Glomerular visceral epithelial cell (primary cell): ENCODE measurements around the gene THY1.
"Not testable (repeated sequence)": the region's sequence is repeated elsewhere in the genome, so short reads cannot be mapped to it uniquely, and the experiment has no call there.

Experiments
- DNase-seq: peaks from one replicate; pipeline ENCODE4 v3.0.0-alpha.2; 2016; ENCODE audit errors: extremely low spot score

The THY1 gene

DNA sequence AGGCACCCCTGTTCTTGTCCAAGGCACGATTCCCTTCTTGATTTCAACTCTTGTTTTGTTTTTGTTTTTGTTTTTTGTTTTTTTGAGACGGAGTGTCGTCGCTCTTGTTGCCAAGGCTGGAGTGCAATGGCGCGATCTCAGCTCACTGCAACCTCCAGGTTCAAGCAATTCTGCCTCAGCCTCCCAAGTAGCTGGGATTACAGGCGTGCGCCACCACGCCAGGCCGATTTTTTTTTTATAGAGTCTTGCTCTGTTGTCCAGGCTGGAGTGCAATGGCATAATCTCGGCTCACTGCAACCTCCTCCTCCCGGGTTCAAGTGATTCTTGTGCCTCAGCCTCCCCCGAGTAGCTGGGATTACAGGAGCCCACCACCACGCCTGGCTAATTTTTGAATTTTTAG is 40.5 kb downstream of the THY1 start:
- DNase-seq: not testable (repeated sequence)

DNA sequence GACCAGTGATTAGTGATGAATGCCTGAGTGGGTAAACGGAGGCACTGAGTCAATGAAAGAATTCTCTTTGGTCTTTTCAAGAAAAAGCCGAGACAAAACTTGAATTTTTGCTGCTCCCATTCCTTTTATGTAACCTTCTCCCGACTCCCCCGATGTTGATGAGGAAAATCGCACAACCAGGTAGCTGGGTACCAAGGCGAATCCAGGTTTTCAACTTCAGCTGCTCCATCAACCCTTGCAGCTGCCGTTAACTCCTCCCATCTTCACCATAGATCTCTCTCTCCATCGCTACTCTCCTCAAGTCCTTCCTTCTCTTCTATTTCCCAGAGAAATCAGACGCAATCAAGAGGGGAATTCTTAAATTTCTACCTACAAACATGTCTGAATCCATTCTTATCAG is 40.9 kb downstream of the THY1 start:
- DNase-seq: no peak

DNA sequence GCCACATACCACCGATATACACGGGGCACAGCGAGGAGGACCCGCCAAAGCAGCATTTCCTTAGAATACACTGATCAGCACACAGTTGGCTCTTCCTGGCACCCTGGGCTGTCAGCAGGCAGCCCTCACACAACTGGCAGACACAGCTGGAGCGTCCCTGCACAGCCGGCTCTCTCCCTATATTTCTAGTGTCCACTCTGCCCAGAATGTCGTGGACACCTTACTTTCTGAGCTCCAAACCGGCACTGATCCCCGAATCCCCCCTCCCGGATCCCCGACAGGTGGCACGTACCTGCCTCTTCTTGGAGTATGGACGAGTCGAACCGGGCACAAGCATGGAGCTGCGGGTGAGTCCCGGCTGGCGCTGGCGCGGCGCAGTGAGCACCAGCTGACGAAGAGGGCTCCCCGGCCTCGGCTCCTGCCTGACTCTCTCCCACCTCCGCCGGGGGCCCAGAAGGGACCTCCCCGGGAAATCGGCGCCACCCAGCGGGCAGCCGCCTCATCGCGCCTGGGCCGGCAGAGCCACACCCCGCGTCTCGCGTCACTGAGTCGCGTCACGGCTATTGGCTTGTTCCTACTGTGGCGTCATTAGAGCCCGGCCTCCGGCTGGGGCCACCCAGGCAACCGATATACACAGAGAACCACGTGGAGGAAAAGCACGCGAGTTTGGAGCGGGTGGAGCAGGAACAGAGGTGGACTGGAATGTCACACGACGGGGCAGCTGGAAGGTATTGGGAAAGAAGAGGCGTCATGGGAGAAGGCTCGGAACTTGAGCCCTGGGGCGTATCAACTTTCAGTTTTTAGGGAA is 41.6 kb downstream of the THY1 start, which contains the start of gene USP2:
USP2 (minus strand) TSS at position 510 of the 808 bp plus-strand sequence. CDS start 8,210 bp downstream, outside the sequence.
- DNase-seq: peak; percentile 94

DNA sequence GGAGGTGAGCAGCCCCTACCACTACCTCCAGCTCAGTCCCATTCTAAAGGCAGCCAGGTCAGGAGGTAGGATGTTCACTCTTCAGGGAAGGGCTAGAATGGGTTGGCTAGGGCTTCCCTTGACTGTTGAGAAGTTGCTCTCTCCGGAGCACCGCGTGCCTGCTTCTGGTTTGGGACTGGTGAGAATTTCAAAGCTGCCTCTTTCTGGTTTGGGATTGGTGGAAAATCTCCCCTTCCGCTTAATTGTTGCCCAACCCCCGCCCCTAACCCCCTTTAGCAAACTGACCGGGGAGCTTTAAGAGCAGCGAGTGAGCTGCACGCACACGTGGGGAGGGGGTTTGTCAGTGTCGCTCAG is 42.2 kb downstream of the THY1 start:
- no peak for DNase-seq

DNA sequence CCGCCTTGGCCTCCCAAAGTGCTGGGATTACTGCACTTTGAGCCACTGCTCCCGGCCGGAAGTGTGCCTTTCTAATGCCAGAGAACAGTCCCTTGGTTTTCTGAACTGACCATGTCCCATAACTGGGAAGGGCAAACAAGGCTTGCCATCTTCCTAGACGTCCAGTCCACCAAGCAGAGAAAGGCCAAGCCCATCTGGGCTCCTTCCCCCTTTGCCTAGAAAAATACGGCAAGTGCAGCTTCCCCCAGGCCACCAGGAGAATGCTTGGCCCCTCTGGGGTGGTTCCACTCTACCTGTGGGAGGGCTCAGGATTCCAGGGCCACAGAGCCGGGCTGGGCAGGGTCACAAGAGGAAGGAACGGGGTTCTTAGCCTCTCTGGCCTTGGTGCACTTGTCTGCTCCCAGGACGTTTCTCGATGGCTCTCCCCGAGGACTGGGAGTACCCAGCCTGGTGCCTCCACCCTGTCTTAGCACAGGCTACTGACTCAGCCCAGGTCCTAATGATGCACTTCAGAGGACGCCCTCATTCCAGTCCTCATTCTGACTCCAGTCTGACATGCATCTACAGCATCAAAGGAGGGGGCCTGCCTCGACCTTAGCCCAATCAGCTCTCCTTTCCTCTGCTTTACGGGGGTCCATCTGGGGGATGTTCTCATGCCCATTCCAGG is 42.7 kb downstream of the THY1 start:
- DNase-seq: no peak

DNA sequence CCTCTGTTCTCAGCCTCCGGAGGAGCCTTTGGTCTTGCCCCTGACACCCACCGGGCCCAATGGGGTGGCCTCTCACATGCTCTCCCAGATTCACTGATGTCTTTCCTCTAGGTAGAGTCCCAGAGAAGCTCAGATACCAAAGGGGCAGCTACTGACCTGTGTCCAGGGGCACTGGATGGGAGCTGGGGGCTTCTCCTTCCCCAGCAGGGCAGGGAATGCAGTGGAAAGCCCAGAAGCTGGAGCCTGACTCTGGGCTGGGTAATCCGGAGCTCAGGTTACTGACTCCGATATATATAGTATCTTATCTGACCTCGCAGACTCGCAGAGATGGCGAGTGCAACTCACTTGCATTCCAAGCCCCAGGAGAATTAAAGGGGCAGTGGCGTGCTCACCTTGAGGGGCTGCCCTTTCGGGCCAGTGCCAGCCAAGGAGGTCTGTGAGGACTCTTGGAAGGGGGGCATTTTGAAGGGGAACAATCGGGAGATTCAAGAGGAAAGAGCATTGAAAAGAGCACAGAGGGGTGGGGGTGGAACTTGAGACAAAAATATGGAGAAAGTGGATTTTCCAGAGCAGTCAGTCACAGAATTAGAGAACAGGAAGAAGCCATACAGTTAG is 44.0 kb downstream of the THY1 start:
- DNase-seq: no peak

DNA sequence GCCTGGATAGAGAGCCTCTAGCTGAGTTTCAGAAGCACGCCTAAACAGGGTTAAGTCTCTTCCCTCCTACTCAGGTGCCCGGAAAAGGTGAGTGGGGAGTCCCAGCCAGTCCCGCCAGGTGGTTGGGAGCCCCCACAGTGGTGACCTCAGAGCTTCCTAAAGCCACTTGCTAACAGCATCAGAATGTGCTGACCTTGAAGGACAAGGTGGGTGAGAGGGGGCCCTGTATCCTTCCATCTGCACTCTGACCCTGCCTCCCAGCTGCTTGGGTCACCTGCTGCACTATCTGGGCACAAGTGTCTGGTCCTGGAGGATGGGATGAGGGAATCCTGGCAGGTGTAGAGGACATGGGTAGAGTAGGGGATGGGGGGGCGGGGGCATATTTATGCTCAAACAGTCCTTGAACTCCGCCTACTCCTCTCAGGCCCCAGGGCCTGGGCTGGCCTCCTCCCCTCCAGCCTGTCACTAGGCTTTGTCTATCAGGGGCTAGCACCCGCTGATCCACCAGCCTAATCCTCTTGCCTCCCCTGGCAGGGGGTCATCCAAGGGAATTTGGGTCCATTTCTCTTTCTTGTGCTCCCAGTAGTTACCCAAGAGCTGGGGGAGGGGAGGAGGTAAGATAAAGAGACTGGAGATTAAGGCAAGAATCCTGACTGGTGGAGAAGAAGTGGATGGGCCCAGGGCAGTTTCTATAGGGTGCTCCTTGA is 44.9 kb downstream of the THY1 start:
- no peak for DNase-seq

DNA sequence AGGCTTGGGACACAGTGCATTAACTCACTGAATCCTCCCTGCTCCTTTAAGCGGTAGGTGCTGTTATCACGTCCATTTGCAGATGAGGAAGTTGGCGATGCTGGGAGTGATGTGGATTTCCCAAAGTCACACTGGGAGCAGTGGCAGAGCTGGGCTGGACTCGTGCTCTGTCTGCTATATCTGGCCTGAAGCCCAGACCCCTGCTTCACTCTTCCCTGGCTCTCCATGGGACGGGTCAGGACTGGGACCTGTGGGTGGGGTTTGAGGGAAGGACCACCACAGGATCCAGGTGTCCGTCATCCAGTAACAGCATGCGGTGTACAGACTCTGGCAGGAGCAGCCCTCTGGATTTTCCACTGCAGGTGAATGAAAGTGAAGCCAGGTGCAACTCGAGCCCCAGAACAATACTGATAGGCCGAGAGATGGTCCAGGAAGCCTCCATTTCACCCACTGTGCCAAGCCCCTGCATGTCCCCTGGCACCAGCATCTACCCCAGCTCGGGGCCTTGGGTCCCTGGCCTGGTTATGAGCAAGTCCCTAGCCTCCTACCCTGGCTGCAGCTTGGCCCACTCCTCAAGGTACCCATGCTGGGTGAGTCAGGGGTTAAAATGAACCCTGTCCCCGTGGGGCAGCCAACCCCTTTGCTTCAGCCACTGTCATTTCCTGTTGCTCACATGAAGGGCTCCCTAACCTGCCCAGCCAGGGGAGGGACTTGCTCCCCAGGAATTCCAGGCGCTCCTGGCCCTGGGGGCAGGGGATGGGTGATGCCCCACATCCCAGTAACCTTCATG is 45.7 kb downstream of the THY1 start:
- no peak for DNase-seq

DNA sequence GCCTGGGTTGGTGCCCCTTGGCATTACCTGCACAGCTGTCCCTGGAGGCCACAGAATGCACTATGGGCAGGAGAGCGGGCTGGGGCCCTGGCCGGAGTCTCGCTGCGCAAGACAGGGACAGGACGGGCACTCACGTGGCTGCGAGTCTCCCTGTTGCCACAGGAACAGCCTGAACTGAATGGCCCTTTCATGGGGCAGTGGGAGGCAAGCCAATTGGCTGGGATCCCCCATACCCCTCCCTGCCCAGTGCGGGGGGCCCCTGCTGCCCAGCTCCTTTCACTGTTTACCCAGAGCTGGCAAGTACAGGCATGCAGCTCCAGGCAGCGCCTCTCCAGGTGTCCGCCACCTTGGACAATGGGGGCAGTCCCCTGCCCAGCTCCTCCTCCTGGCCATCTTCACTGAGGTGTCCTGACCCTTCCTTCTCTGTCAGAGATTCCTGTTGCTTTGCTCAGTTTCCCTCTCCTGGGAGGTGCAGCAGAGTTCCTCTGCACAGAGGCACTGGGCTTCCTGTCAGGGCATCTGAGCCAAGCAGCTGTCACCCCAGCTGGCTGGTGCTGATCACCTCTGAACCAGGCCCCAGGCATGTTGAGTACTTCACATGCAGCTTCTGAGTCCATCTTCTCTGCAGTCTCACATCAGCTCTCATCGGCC is 46.6 kb downstream of the THY1 start:
- no peak for DNase-seq

DNA sequence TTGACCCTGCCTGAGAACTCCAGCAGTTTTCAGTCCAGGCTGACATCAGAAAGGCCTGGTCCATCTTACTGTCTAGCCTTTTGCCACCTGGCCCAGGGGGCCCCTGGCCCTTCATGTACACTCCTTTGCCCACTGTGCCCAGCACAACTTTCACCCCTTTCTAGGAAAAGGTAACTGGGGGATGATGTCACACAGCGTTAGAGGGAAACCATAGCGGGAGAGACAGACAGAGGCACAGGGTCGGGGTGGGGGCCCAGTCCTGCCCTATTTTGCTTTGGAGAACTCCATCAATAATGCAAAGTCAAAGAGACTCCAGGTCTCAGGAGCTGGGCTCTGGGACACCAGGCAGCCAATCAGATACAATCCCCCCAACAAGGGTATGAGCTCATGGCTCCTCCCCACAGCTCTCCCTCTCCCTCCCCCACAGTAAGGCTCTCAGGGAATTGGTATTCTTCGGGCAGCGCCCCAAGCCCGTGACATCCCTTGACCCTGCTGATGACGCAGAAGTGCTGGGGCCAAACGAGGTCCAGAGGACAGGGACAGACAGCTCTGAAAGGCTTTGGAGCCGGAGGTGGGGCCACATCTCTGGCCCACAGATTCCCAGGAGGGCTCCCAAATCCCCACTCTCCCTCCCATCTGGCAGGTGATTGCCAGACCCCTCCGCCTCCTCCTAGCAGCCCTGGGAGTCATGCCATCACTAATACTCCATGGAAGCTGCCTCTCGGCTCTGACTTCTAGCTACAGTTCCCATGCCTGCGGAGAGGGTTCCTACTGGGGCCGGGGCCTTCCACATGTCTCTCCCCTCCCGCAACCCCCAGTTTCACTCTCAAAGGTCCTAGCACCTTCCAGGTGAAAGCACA is 47.4 kb downstream of the THY1 start:
- no peak for DNase-seq

DNA sequence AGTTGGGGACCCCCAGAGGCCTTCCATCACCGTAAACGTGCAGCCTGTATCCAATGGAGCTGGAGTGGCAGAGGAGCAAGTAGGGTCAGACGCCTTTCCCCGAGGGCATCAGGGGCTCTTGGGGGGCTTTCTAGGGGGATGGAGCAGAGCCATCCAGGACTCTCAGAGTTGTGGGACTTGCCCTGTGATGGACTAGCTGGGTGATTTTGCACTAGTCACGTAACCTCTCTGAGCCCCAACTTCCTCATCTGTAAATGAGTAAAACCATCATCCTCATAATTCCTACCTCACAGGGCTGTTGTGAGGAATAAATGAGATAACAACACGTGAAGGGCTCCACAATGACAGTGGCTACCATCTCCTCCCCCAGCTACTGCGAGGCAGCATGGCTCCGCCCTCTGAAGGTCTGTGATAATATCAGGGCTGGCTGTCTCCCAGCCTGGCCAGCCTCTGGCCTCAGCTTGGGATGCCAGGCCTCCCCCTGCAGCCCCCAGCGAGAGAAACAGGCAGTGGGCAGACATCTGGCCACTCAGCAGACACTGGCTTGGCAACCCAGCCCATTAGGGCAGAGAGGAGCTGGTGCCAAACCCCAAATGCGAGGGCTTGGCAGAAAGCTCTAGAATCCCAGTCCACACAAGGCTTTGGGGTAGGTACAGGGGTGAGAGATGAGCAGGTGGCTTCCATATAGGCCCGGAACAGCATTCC is 48.2 kb downstream of the THY1 start:
- DNase-seq: no peak

DNA sequence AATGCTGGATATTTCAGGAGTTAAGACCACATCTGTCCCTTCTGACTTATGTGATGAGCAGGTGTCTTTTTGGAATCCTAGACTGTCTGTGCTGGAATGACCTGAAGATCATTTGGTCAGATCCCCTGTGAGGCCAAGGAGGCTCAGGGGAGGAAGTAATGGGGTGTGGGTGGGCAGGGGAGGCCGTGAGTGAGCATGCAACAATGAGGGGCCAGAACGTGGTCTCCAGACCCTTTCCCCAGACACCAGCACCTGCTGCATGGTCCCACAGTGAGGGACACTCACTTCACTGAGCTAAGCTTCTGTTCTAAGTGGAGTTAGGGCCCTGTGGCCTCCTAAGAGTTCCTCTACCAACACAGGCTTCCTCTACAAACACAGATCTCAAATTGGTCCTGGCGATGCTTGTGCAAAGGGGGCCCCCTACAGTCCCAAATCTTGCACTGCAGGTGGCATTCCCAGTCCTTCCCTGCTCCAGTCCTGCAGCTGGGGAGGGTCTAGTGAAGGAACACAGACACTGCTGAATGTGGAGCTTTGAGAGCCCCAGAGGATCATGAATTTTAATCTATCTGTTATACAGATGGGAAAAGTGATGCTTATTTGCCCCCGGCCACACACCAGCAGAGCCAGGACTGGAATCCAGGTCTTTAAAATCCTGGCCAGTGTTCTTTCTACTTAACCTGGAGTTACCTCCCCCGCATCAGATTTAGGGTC is 48.9 kb downstream of the THY1 start:
- peak; percentile 66 for DNase-seq

DNA sequence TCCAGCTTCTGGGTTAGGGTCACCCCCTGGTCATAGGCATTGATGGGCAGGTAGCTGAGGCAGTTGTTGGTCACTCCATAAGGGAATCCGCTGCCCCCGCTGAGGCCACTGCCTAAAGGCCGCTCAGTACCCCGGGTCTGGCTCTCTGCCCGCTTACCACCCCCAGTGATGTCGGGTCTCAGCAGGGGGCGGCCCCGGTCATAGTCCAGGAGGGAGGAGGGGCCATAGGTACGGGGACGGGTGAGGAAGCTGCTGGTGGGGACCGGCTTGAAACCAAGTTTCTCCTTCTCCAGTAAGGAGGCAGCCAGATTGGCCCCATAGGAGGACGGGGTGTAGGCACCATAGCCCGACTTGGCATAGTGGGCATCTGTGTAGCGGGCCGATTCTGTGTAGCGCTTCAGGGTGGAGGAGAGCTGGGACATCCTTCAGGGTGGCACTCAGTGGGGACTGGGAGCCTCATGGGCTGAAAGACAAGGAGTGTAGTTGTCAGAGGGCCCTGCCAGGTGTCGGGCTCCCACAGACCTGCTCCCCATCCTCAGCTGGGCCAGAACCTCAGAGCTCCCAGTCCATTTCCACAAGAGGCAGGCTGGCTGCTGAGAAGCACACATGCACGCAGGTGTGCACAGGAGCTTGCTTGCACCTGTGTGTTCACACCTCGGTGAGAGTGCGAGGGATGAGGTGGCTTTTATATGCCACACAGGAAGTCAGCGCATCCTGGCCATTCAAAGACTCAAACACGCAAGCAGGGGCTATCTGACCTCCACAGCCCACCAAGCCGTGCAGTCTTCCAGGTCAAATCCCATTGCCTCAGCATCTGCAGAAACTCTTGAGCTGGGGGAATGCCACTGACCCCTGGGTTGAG is 49.7 kb downstream of the THY1 start:
- DNase-seq: no peak

DNA sequence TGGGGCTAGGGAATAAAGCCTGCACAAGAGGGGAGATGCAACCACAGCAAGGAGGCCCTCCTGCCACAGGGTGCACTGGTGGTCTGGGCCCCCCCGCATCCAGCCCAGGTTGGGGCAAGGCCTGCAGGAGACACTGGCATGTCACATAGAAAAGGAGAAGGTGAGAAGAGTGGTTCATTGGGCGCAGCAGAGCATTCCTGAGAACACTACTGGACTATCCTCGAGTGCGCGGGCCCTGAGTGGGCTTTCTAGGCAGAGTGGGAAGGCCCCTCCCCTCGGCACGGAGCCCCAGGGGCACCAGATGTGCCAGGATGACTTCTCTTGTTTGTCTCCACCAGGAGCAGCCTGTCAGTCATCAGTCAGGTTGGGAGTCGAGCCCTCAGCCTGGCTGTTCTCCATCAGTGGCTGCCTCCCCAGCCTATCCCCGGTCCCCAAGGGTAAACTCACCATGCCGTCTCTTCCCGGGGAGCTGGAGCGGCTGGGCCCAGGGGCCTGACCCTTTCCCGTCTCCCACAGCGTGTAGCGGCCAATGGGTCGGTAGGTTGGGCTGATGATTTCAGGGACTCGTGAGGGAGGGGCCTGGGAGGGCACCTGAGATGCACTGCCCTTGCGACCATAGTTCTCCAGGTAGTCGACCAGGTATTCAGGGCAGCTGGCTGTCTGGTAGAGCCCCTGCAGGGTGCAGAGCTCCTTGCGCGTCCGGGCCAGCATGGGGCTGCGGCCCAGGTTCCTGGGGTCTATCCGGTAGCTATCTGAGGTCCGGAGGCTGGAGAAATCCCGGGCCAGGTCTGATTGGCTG is 50.5 kb downstream of the THY1 start:
- no peak for DNase-seq

DNA sequence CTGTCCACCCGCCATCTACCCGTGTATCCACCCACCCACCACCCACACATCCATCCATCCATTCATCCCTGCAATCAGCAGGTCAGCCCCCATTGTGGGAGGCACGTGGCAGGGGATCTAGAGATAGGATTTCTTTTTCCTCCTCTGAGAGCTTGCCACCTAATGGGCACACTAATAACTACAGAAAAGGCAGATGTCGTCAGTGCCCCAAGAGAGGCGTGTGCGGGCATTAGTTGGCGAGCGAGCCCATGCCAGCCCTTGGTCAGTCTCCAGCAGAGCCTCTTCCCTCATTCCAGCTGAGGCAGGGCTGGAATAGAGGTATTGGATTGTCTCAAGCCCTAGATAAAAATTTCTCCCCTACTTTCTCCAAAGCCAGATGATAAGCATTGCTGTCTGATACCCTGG is 51.2 kb downstream of the THY1 start:
- peak; percentile 48 for DNase-seq

DNA sequence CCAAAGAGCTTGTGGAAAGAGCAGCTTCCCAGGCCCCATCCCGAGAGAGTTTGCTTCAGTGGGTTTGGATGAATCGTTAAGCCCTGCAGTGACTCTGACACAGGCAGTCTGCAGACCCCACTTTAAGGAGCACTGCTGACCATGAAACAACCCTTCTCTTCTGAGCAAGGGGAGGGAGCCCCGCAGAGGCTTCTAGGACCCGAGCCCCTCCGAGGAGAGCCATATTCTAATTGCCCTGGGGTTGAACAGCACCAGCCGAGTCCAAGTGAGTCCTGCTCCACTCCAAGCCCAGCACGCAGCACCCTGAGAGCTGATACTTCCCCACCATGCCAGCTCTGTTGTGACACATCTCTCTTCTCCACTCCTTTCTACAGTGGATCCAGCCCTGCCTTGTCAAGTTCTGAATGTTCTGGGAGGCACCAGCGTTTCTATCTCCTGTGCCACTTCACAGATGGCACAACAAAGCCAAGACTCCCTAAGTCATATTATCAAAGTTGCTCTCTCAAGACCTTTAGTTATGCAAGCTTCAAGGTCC is 51.8 kb downstream of the THY1 start:
- DNase-seq: no peak
